H1 (cell line): ENCODE data around the gene PIM2. TPM values are rescaled to one million over a fixed set of nuclear protein-coding genes. Genes with fewer than 3 reads are reported as not detected.
A peak's percentile ranks its signal among the peaks of the same experiment; 100 is the strongest.

ENCODE experiments used
- CTCF ChIA-PET: fragments of 300-600 bp; sonication (Branson Sonifier 250); formaldehyde crosslinking; loops from one replicate; lab custom pipeline; 2021; ENCODE audit not compliant: partially characterized antibody; lab: Charles Lee
- POLR2A ChIA-PET: fragments of 300-600 bp; sonication (Branson Sonifier 250); formaldehyde crosslinking; loops from one replicate; lab custom pipeline; 2021; ENCODE audit warnings: inconsistent platforms; ENCODE audit not compliant: partially characterized antibody; lab: Charles Lee
- DNase-seq, 2 experiments: peaks; one replicate each; pipeline versions ENCODE4 v3.0.0 to v3.0.0-alpha.2; 2010 to 2022; ENCODE audit warnings: low spot score in 2 of 2, low read depth in 1 of 2, mixed read lengths in 1 of 2
- FAIRE-seq: peaks from 2 replicates; lab custom pipeline; 2011; peaks lifted over from hg19 to GRCh38; lab: Jason Lieb, UNC
- H2AFZ ChIP-seq: 2 replicates; pipeline ENCODE4 v1.8.1; 2012; ENCODE audit warnings: low read length, inconsistent platforms
- H2AK5ac ChIP-seq: 2 replicates; pipeline ENCODE4 v1.6.1; 2013; ENCODE audit warnings: low read depth, low read length
- H2BK120ac ChIP-seq: replicated peaks from 2 replicates; pipeline ENCODE3; 2013; ENCODE audit warnings: low read depth, low read length, inconsistent platforms
- H2BK12ac ChIP-seq: 2 replicates; pipeline ENCODE4 v1.6.1; 2013; ENCODE audit warnings: low read depth, low read length
- H2BK15ac ChIP-seq: 2 replicates; pipeline ENCODE4 v1.6.1; 2013; ENCODE audit warnings: low read length
- H2BK20ac ChIP-seq: 2 replicates; pipeline ENCODE4 v1.6.1; 2013; ENCODE audit warnings: low read length
- H2BK5ac ChIP-seq: 2 replicates; pipeline ENCODE4 v1.6.1; 2013; ENCODE audit warnings: low read depth, low read length
- H3K14ac ChIP-seq: 2 replicates; pipeline ENCODE4 v1.6.1; 2013; ENCODE audit warnings: inconsistent platforms; ENCODE audit not compliant: insufficient read length
- H3K18ac ChIP-seq: 2 replicates; pipeline ENCODE4 v1.6.1; 2013; ENCODE audit warnings: low read length; ENCODE audit errors: extremely low read depth
- H3K23ac ChIP-seq: 2 replicates; pipeline ENCODE4 v1.6.1; 2013; ENCODE audit warnings: inconsistent platforms; ENCODE audit not compliant: insufficient read length
- H3K23me2 ChIP-seq: 2 replicates; pipeline ENCODE4 v1.6.1; 2013; ENCODE audit warnings: low read depth, low read length
- H3K27ac ChIP-seq: 2 replicates; pipeline ENCODE4 v1.6.1; 2011; ENCODE audit warnings: low read depth, low read length, inconsistent platforms
- H3K27me3 ChIP-seq, 4 experiments: replicated peaks in 1 of 4; 1 replicate in 1 of 4; 2 replicates in 3 of 4; pipeline versions ENCODE4 v1.6.1 to v1.8.1; 2011 to 2013; ENCODE audit warnings: low read length in 3 of 4, mild to moderate bottlenecking in 3 of 4, inconsistent platforms in 2 of 4, mixed read lengths in 2 of 4, moderate library complexity in 1 of 4; ENCODE audit not compliant: control insufficient read depth in 3 of 4, insufficient read depth in 3 of 4; ENCODE audit errors: extremely low read depth in 1 of 4
- H3K36me3 ChIP-seq, 4 experiments: 2 replicates each; pipeline versions ENCODE4 v1.6.1 to v1.8.1; 2011 to 2013; ENCODE audit warnings: mild to moderate bottlenecking in 4 of 4, low read length in 3 of 4, moderate library complexity in 2 of 4, control low read depth in 1 of 4, inconsistent platforms in 1 of 4; ENCODE audit not compliant: insufficient read depth in 4 of 4, control insufficient read depth in 2 of 4
- H3K4ac ChIP-seq: replicated peaks from 2 replicates; pipeline ENCODE3; 2013; ENCODE audit warnings: low read length, low read depth, mixed read lengths, inconsistent platforms; ENCODE audit not compliant: insufficient read length
- H3K4me1 ChIP-seq, 4 experiments: replicated peaks in 1 of 4; 1 replicate in 1 of 4; 2 replicates in 3 of 4; pipeline versions ENCODE4 v1.6.1 to v1.8.1; 2011 to 2013; ENCODE audit warnings: low read length in 3 of 4, inconsistent platforms in 2 of 4, mixed read lengths in 1 of 4; ENCODE audit not compliant: insufficient read depth in 4 of 4, control insufficient read depth in 3 of 4
- H3K4me2 ChIP-seq, 2 experiments: 2 replicates each; pipeline versions ENCODE4 v1.6.1 to v1.8.1; 2011 to 2013; ENCODE audit warnings: low read depth in 2 of 2, low read length in 2 of 2, control low read depth in 1 of 2, inconsistent platforms in 1 of 2, mild to moderate bottlenecking in 1 of 2; ENCODE audit not compliant: insufficient read depth in 1 of 2
- H3K4me3 ChIP-seq, 4 experiments: fragments of 200-600, 300-600 bp in 1 of 4; sonication (generic), shearing (Covaris generic), sonication (Bioruptor Twin) in 1 of 4; 2 replicates each; pipeline versions ENCODE4 v1.5.1 to v1.8.1; 2011 to 2016; ENCODE audit warnings: low read length in 4 of 4, low read depth in 3 of 4, control low read depth in 2 of 4, inconsistent platforms in 2 of 4, mild to moderate bottlenecking in 2 of 4, mixed read lengths in 1 of 4, moderate library complexity in 1 of 4; ENCODE audit not compliant: insufficient read depth in 2 of 4; ENCODE audit errors: extremely low read depth in 1 of 4
- H3K56ac ChIP-seq: replicated peaks from 2 replicates; pipeline ENCODE3; 2013; ENCODE audit warnings: low read depth, mild to moderate bottlenecking, mixed read lengths, low read length, inconsistent platforms; ENCODE audit not compliant: insufficient read length
- H3K79me1 ChIP-seq: 2 replicates; pipeline ENCODE4 v1.6.1; 2013; ENCODE audit warnings: low read depth, low read length, control low read depth
- H3K79me2 ChIP-seq, 2 experiments: 2 replicates each; pipeline versions ENCODE4 v1.6.1 to v1.8.1; 2012 to 2013; ENCODE audit warnings: low read length in 2 of 2, mild to moderate bottlenecking in 2 of 2, inconsistent platforms in 1 of 2; ENCODE audit not compliant: insufficient read depth in 2 of 2, control insufficient read depth in 1 of 2
- H3K9ac ChIP-seq, 4 experiments: replicated peaks in 1 of 4; 1 replicate in 1 of 4; 2 replicates in 3 of 4; pipeline versions ENCODE4 v1.6.1 to v1.8.1; 2011 to 2013; ENCODE audit warnings: low read depth in 3 of 4, low read length in 3 of 4, control low read depth in 2 of 4, mild to moderate bottlenecking in 2 of 4, moderate library complexity in 2 of 4, inconsistent platforms in 1 of 4; ENCODE audit errors: extremely low read depth in 1 of 4
- H3K9me3 ChIP-seq, 2 experiments: 2 replicates each; pipeline versions ENCODE4 v1.6.1 to v1.8.1; 2012 to 2013; ENCODE audit warnings: mild to moderate bottlenecking in 2 of 2, moderate library complexity in 2 of 2, control low read depth in 1 of 2, inconsistent platforms in 1 of 2, low read depth in 1 of 2, low read length in 1 of 2, mixed read lengths in 1 of 2; ENCODE audit not compliant: insufficient read depth in 2 of 2
- H4K20me1 ChIP-seq, 2 experiments: replicated peaks in 1 of 2; 2 replicates each; pipeline versions ENCODE3 to v1.8.1; 2011 to 2013; ENCODE audit warnings: inconsistent platforms in 2 of 2, low read length in 2 of 2, mild to moderate bottlenecking in 1 of 2; ENCODE audit not compliant: insufficient read depth in 2 of 2, control insufficient read depth in 1 of 2
- H4K5ac ChIP-seq: 2 replicates; pipeline ENCODE4 v1.6.1; 2013; ENCODE audit warnings: low read length, low read depth, mixed read lengths, inconsistent platforms; ENCODE audit not compliant: insufficient read length
- H4K8ac ChIP-seq: 2 replicates; pipeline ENCODE4 v1.8.0; 2013; ENCODE audit warnings: mild to moderate bottlenecking, moderate library complexity, low read length, inconsistent platforms; ENCODE audit not compliant: insufficient read depth; ENCODE audit errors: extremely low read depth
- H4K91ac ChIP-seq: replicated peaks from 2 replicates; pipeline ENCODE3; 2013; ENCODE audit warnings: low read length, mixed read lengths, inconsistent platforms; ENCODE audit not compliant: insufficient read length
- ASH2L ChIP-seq: fragments of 200-600, 300-600 bp; sonication (generic); IDR thresholded peaks from one replicate; pipeline ENCODE4 v1.7.1; 2017; ENCODE audit warnings: low read length
- CHD2 ChIP-seq: IDR thresholded peaks from 2 replicates; pipeline ENCODE4 v1.6.1; 2012; ENCODE audit warnings: low read length, improper control_type of control experiment
- GTF2F1 ChIP-seq: IDR thresholded peaks from 2 replicates; pipeline ENCODE4 v1.6.1; 2012; ENCODE audit warnings: low read depth, low read length, improper control_type of control experiment, borderline replicate concordance
- PHF8 ChIP-seq: fragments of 200-600 bp; sonication (generic); conservative IDR thresholded peaks from 2 replicates; pipeline ENCODE4 v1.7.1; 2012; ENCODE audit warnings: low read depth, mild to moderate bottlenecking, inconsistent platforms, low read length, moderate library complexity
- SIN3A ChIP-seq, 2 experiments: IDR thresholded peaks in 1 of 2; conservative IDR thresholded peaks in 1 of 2; 2 replicates each; pipeline ENCODE4 v1.6.1; 2011 to 2012; ENCODE audit warnings: low read length in 2 of 2, improper control_type of control experiment in 1 of 2, low read depth in 1 of 2, mild to moderate bottlenecking in 1 of 2
- WGBS, 2 experiments: shearing (Covaris generic) in 1 of 2; methylation state at CpG; one replicate each; pipeline versions ENCODE4 v1.1.6 to v1.1.7; 2013 to 2015; ENCODE audit warnings: low lambda C conversion rate in 2 of 2, mixed read lengths in 2 of 2, inconsistent platforms in 1 of 2, low coverage in 1 of 2, missing lambda C conversion rate in 1 of 2; ENCODE audit not compliant: insufficient replicate concordance in 2 of 2, insufficient coverage in 1 of 2, insufficient read length in 1 of 2; ENCODE audit errors: extremely low coverage in 1 of 2, missing lambda C conversion rate in 1 of 2; 5-methylcytosine and 5-hydroxymethylcytosine counted together
- long read RNA-seq, 2 experiments: library from RNA in 1 of 2; library from capped mRNA in 1 of 2; stranded (forward); transcript quantifications; one replicate each; pipeline ENCODE4 v2.0.0, GENCODE V29; 2021; ENCODE audit warnings: inconsistent platforms in 1 of 2
- polyA minus RNA-seq, 3 experiments: library from RNA; depleted of rRNA, polyadenylated mRNA; stranded (reverse); fragments of >200 nt; gene quantifications; 1 replicate in 2 of 3; 2 replicates in 1 of 3; pipeline ENCODE4 v1.2.3, GENCODE V29; 2011
- polyA plus RNA-seq, 7 experiments: library from polyadenylated mRNA; depleted of rRNA in 3 of 7; stranded (reverse) in 5 of 7; unstranded in 2 of 7; fragments of >200 nt in 5 of 7; fragments of 200-250 nt in 2 of 7; gene quantifications; 1 replicate in 5 of 7; 2 replicates in 1 of 7; 4 replicates in 1 of 7; pipeline versions ENCODE4 v1.2.1 to v1.2.3, GENCODE V29; 2011 to 2013; ENCODE audit warnings: missing spikeins in 2 of 7, mixed read lengths in 2 of 7
- total RNA-seq: library from RNA; stranded (reverse); fragmentation: NEBNext Ultra II Directional; extraction: Animal tissue kit (Norgen Biotek cat#: 25700); gene quantifications from 2 replicates; pipeline ENCODE4 v1.2.1, GENCODE V29; 2021
- TF ChIP-seq, protein P1 (sequence below): IDR thresholded peaks from 2 replicates; pipeline ENCODE4 v1.6.1; 2011; ENCODE audit warnings: low read length, improper control_type of control experiment

The PIM2 gene
- total RNA-seq (180 and 190 TPM in 2 replicates), polyA plus RNA-seq (2011; rRNA removed) (203 and 257 TPM in 2 replicates), polyA minus RNA-seq (2011; rRNA and poly(A)+ RNA removed) (137 and 189 TPM in 2 replicates)
- polyA plus RNA-seq (2011; cell fraction: cytosol; rRNA removed): 177 TPM
- polyA plus RNA-seq (2011; cell fraction: nucleus; rRNA removed): 225 TPM
- 134 to 160 TPM (median 142 TPM) in 4 replicates for polyA plus RNA-seq (2012, experiment 1 of 2)
- 156 TPM for polyA plus RNA-seq (2012, experiment 2 of 2)
- polyA plus RNA-seq (2013, experiment 1 of 2): 184 TPM
- polyA plus RNA-seq (2013, experiment 2 of 2): 162 TPM
- 77.9 TPM for polyA minus RNA-seq (2011; cell fraction: cytosol; rRNA and poly(A)+ RNA removed)
- 103 TPM for polyA minus RNA-seq (2011; cell fraction: nucleus; rRNA and poly(A)+ RNA removed)
- long read RNA-seq, experiment 1, transcript PIM2-201 (6 exons, 2,075 nt): major isoform, 97 of 154 reads
- long read RNA-seq, experiment 1, transcript PIM2-203 (2 exons, 711 nt): minor isoform, 8 of 154 reads
- long read RNA-seq, experiment 1, partial matches to known transcripts: 22 of 154 reads
- long read RNA-seq, experiment 1, other reads (novel, unspliced or antisense): 27 of 154 reads
- long read RNA-seq, experiment 2, partial matches to known transcripts: 0 of 1 reads
- long read RNA-seq, experiment 2, other reads (novel, unspliced or antisense): 0 of 1 reads

DNA sequence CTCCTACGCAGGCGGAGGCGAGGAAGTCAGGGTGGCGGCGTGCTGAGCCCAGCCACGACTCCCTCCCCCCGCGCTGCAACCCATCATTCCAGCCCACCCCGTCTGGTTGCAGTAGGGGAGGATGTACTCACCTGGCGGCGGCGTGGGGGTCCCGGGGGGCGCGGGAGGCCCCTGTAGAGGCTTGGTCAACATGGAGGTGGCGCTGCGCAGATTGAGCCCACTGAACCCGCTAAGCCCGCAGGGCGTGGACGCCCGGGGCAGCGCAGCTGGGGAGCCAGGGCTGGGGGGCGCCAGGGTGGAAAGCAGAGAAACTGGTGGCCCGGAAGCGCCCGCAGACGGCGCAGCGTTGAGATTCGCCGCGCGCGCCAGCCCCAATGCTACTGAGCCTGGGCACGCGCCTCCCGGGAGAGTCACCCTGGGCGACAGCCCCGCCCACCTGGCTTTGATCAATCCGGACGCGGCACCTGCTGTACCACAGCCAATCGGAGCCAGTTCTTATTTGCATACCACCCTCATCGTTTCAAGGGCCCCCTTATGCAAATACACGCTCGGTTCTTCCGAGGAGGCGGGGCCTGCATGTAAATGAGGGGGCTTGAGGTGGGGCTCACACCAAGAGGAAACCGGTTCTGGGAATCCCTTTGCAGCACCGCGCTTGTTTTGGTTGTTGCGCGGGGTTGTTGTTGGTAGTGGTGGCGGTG lies at the start of gene PIM2:
PIM2 (minus strand) TSS at position 382 of the 698 bp plus-strand sequence; CDS start at position 192, 190 bp downstream.
- peak within 1 kb of the TSS; percentile 96 for H2BK5ac ChIP-seq
- H3K4ac ChIP-seq: peak within 1 kb of the TSS; percentile 75
- FAIRE-seq (peak; percentile 95), DNase-seq (peak; percentile 82 to 84)
- WGBS, 2 experiments: 4% methylated on average over 28 of the region's 55 CpGs; no CpG with 5 or more reads in 1 of the 2 experiments
- peak within 1 kb of the TSS; percentile 83 for H4K91ac ChIP-seq
- H3K23me2 ChIP-seq: peaks cover 11% of the 10 kb centered on the region
- H2BK20ac ChIP-seq: peak within 1 kb of the TSS; percentile 90; the same call in 1 of the 2 replicates
- peak within 1 kb of the TSS; percentile 83 for H3K27ac ChIP-seq
- peaks cover 8 to 15% (median 14%) of the 10 kb centered on the region in 4 experiments for H3K4me1 ChIP-seq
- peak within 1 kb of the TSS; percentile 33 for H2BK120ac ChIP-seq
- H3K18ac ChIP-seq: peak within 1 kb of the TSS; percentile 71
- H4K5ac ChIP-seq: peak within 1 kb of the TSS; percentile 68
- peak within 1 kb of the TSS; percentile 78 to 96 (median 86) for H3K9ac ChIP-seq
- H3K27me3 ChIP-seq: no peaks in the 10 kb centered on the region
- H2AFZ ChIP-seq: no peak within 1 kb of the TSS
- H3K79me2 ChIP-seq: peaks cover 16 to 59% of the 10 kb centered on the region in 2 experiments
- no peak within 1 kb of the TSS for H2BK15ac ChIP-seq
- no peak within 1 kb of the TSS for H3K14ac ChIP-seq
- H2AK5ac ChIP-seq: peak within 1 kb of the TSS; percentile 93; the same call in 1 of the 2 replicates
- peaks cover 14 to 24% of the 10 kb centered on the region in 2 experiments for H4K20me1 ChIP-seq
- peaks cover 7 to 41% (median 25%) of the 10 kb centered on the region in 4 experiments; a peak in 7 of 8 replicates for H3K36me3 ChIP-seq
- H3K4me2 ChIP-seq: peak within 1 kb of the TSS; percentile 83 to 94
- peak within 1 kb of the TSS; percentile 84; the same call in 1 of the 2 replicates for H2BK12ac ChIP-seq
- no peaks in the 10 kb centered on the region for H3K79me1 ChIP-seq
- H4K8ac ChIP-seq: peak within 1 kb of the TSS; percentile 95; the same call in 1 of the 2 replicates
- H3K9me3 ChIP-seq: no peaks in the 10 kb centered on the region; a peak in 1 of 4 replicates
- H3K4me3 ChIP-seq: peak within 1 kb of the TSS; percentile 72 to 96 (median 88)
- ChIA-PET POLR2A (interaction anchor here (0.6 to 30.9 kb wide), 9 partner anchors 8 to 1000 kb away, joined by 3 to 572 read pairs (median 4); partner anchors contain the start of genes PQBP1 and TIMM17B), CTCF (interaction anchor here (2.2 kb wide), 1 partner anchor 28 kb away, joined by 6 read pairs; no protein-coding TSS in a partner anchor)
- H3K23ac ChIP-seq: peak within 1 kb of the TSS; percentile 53
- peak within 1 kb of the TSS; percentile 53 for H3K56ac ChIP-seq
- TF ChIP-seq PHF8 (peak; percentile 54), CHD2 (no peak), ASH2L (no peak), GTF2F1 (no peak), SIN3A (conservative IDR thresholded peaks at IDR 0.05 in 1 of 2, IDR thresholded peaks at IDR 0.05 in 1 of 2; ENCODE audit: low read depth in 1 of 2, low read length in 2 of 2) (peak; percentile 32 to 74; a peak in 2 of 4 replicates)
- TF ChIP-seq, protein P1, sequence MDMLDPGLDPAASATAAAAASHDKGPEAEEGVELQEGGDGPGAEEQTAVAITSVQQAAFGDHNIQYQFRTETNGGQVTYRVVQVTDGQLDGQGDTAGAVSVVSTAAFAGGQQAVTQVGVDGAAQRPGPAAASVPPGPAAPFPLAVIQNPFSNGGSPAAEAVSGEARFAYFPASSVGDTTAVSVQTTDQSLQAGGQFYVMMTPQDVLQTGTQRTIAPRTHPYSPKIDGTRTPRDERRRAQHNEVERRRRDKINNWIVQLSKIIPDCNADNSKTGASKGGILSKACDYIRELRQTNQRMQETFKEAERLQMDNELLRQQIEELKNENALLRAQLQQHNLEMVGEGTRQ: peak; percentile 68
